ENCODE measurements around the gene CRADD. TPM values are rescaled to one million over a fixed set of nuclear protein-coding genes. Genes with fewer than 3 reads are reported as not detected.
"Not testable (repeated sequence)": the region's sequence is repeated elsewhere in the genome, so short reads cannot be mapped to it uniquely, and the experiment has no call there.

Gene CRADD
- total and polyA plus RNA-seq, 2 donors (not counting 3 experiments of a cell fraction or from before 2014, with no cell fraction given), result 11.7 to 14.5 TPM

DNA sequence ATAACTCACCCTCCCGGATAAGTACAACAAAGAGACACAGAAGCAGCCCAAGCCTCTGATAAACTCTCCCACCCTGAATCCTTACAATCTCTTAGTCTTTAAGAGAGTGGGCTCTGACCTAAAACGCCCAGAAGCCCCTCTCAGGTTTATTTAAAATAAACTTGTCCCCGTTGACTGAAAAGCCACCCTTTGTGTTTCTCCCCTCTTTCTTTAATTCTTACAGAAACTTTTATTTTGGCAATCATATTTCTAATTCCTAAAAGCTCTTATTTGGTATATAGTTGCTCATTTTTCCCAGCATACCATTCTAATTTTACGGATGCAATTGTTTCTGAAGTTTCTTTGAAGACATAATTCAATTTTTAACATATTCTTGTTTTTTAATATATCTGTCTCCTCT is 249.1 kb downstream of the CRADD start:
- H3K79me2 ChIP-seq (ENCODE audit: control insufficient read depth, insufficient read depth, low read length), result no peaks in the 10 kb centered on the region
- no TSS peak for BruUV-seq (replicated peaks)
- ChIA-PET CTCF (interaction anchor here (1.4 kb wide), 1 partner anchor 8 kb away, joined by 3 read pairs; no protein-coding TSS in a partner anchor), POLR2A (no interaction called here)
- H3K4me3 ChIP-seq (replicated peaks in 1 of 3; ENCODE audit: insufficient read depth in 1 of 3, low read depth in 1 of 3, low read length in 3 of 3), result no peak overlapping the region
- no peaks in the 10 kb centered on the region for H3K36me3 ChIP-seq (ENCODE audit: control insufficient read depth in 2 of 2, extremely low read depth in 1 of 2, insufficient read depth in 2 of 2, low read length in 2 of 2)
- dilution Hi-C loops (cut with MboI; ENCODE audit: extremely low pct_ligation_motif_present, low sequenced_read_pairs) (no loop called here), intact Hi-C loops (cut with micrococcal nuclease) (no loop called here)
- H3K27me3 ChIP-seq (ENCODE audit: control insufficient read depth in 2 of 2, insufficient read depth in 2 of 2, low read length in 2 of 2), result peaks cover 0 to 2% of the 10 kb centered on the region in 2 experiments
- no peaks in the 10 kb centered on the region for H4K20me1 ChIP-seq (replicated peaks; ENCODE audit: control insufficient read depth, extremely low read depth, insufficient read depth, low read length)
- no peak overlapping the region for H2AFZ ChIP-seq (ENCODE audit: low read depth, low read length)
- no peak for DNase-seq (ENCODE audit: low read depth, low spot score)
- TF ChIP-seq POLR2AphosphoS5 (IDR thresholded peaks at IDR 0.05; ENCODE audit: insufficient read depth, low read depth, low read length) (no peak), FOS (IDR thresholded peaks at IDR 0.05; ENCODE audit: borderline replicate concordance, insufficient read depth, low read length) (no peak), MYC (IDR thresholded peaks at IDR 0.05; ENCODE audit: low read depth, low read length) (no peak), GATA2 (IDR thresholded peaks at IDR 0.05; ENCODE audit: insufficient read depth, insufficient read length, low read depth, low read length) (no peak), EZH2 (IDR thresholded peaks at IDR 0.05; ENCODE audit: borderline replicate concordance, low read depth, low read length, severe bottlenecking) (no peak), POLR2A (IDR thresholded peaks at IDR 0.05; ENCODE audit: low read depth, low read length) (no peak), JUN (IDR thresholded peaks at IDR 0.05; ENCODE audit: borderline replicate concordance, insufficient read depth, insufficient read length, low read depth) (no peak)
- TF ChIP-seq, protein P1, sequence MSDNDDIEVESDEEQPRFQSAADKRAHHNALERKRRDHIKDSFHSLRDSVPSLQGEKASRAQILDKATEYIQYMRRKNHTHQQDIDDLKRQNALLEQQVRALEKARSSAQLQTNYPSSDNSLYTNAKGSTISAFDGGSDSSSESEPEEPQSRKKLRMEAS (IDR thresholded peaks at IDR 0.05; ENCODE audit: insufficient read depth, insufficient read length), result no peak
- TF ChIP-seq, protein P2, sequence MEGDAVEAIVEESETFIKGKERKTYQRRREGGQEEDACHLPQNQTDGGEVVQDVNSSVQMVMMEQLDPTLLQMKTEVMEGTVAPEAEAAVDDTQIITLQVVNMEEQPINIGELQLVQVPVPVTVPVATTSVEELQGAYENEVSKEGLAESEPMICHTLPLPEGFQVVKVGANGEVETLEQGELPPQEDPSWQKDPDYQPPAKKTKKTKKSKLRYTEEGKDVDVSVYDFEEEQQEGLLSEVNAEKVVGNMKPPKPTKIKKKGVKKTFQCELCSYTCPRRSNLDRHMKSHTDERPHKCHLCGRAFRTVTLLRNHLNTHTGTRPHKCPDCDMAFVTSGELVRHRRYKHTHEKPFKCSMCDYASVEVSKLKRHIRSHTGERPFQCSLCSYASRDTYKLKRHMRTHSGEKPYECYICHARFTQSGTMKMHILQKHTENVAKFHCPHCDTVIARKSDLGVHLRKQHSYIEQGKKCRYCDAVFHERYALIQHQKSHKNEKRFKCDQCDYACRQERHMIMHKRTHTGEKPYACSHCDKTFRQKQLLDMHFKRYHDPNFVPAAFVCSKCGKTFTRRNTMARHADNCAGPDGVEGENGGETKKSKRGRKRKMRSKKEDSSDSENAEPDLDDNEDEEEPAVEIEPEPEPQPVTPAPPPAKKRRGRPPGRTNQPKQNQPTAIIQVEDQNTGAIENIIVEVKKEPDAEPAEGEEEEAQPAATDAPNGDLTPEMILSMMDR (IDR thresholded peaks at IDR 0.05; ENCODE audit: extremely low read depth in 1 of 2, insufficient read depth in 1 of 2, low read depth in 1 of 2, low read length in 2 of 2), result no peak
- no peaks in the 10 kb centered on the region for H3K9me3 ChIP-seq (replicated peaks; ENCODE audit: control insufficient read depth, insufficient read depth, low read length)
- H3K9ac ChIP-seq (replicated peaks; ENCODE audit: extremely low read depth, insufficient read depth, low read length), result no peak overlapping the region
- no peaks in the 10 kb centered on the region for H3K9me1 ChIP-seq (replicated peaks; ENCODE audit: control insufficient read depth, extremely low read depth, insufficient read depth, low read length)
- H3K4me2 ChIP-seq (ENCODE audit: insufficient read depth, low read length), result no peak overlapping the region
- no peak overlapping the region for H3K27ac ChIP-seq (ENCODE audit: insufficient read depth, low read depth, low read length)
- FAIRE-seq, result no peak
- H3K4me1 ChIP-seq (ENCODE audit: control insufficient read depth, extremely low read depth, insufficient read depth, low read length), result no peaks in the 10 kb centered on the region

DNA sequence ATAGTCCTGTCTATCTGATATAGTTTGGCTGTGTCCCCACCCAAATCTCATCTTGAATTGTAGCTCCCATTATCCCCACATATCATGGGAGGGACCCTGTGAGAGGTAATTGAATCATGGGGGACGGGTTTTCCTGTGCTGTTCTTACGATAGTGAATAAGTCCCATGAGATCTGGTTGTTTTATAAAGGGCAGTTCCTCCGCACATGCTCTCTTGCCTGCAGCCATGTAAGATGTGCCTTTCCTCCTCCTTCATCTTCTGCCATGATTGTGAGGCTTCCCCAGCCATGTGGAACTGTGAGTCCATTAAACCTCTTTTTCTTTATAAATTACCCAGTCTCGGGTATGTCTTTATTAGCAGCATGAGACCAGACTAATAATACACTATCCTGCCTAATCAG is 251.9 kb downstream of the CRADD start:
- BruUV-seq (replicated peaks); H3K36me3 ChIP-seq (ENCODE audit: control insufficient read depth in 2 of 2, extremely low read depth in 1 of 2, insufficient read depth in 2 of 2, low read length in 2 of 2); DNase-seq (ENCODE audit: low read depth, low spot score); CTCF ChIA-PET; H3K9me1 ChIP-seq (replicated peaks; ENCODE audit: control insufficient read depth, extremely low read depth, insufficient read depth, low read length); POLR2A ChIA-PET; H3K9ac ChIP-seq (replicated peaks; ENCODE audit: extremely low read depth, insufficient read depth, low read length); FAIRE-seq; H3K27ac ChIP-seq (ENCODE audit: insufficient read depth, low read depth, low read length); H3K4me1 ChIP-seq (ENCODE audit: control insufficient read depth, extremely low read depth, insufficient read depth, low read length); intact Hi-C loops (cut with micrococcal nuclease); H3K9me3 ChIP-seq (replicated peaks; ENCODE audit: control insufficient read depth, insufficient read depth, low read length); H3K27me3 ChIP-seq (ENCODE audit: control insufficient read depth in 2 of 2, insufficient read depth in 2 of 2, low read length in 2 of 2); H3K4me2 ChIP-seq (ENCODE audit: insufficient read depth, low read length); H4K20me1 ChIP-seq (replicated peaks; ENCODE audit: control insufficient read depth, extremely low read depth, insufficient read depth, low read length); H3K79me2 ChIP-seq (ENCODE audit: control insufficient read depth, insufficient read depth, low read length); H2AFZ ChIP-seq (ENCODE audit: low read depth, low read length); dilution Hi-C loops (cut with MboI; ENCODE audit: extremely low pct_ligation_motif_present, low sequenced_read_pairs); H3K4me3 ChIP-seq (replicated peaks in 1 of 3; ENCODE audit: insufficient read depth in 1 of 3, low read depth in 1 of 3, low read length in 3 of 3): not testable (repeated sequence)
